GM18870 (cell line): Measurements from ENCODE around the gene ERICH3.

Experiments
- ATAC-seq: cut with Tn5 transposase; IDR thresholded peaks from one replicate; pipeline ENCODE4 v1.9.1; 2021; ENCODE audit warnings: moderate library complexity; ENCODE audit not compliant: unreplicated experiment

Gene ERICH3, protein sequence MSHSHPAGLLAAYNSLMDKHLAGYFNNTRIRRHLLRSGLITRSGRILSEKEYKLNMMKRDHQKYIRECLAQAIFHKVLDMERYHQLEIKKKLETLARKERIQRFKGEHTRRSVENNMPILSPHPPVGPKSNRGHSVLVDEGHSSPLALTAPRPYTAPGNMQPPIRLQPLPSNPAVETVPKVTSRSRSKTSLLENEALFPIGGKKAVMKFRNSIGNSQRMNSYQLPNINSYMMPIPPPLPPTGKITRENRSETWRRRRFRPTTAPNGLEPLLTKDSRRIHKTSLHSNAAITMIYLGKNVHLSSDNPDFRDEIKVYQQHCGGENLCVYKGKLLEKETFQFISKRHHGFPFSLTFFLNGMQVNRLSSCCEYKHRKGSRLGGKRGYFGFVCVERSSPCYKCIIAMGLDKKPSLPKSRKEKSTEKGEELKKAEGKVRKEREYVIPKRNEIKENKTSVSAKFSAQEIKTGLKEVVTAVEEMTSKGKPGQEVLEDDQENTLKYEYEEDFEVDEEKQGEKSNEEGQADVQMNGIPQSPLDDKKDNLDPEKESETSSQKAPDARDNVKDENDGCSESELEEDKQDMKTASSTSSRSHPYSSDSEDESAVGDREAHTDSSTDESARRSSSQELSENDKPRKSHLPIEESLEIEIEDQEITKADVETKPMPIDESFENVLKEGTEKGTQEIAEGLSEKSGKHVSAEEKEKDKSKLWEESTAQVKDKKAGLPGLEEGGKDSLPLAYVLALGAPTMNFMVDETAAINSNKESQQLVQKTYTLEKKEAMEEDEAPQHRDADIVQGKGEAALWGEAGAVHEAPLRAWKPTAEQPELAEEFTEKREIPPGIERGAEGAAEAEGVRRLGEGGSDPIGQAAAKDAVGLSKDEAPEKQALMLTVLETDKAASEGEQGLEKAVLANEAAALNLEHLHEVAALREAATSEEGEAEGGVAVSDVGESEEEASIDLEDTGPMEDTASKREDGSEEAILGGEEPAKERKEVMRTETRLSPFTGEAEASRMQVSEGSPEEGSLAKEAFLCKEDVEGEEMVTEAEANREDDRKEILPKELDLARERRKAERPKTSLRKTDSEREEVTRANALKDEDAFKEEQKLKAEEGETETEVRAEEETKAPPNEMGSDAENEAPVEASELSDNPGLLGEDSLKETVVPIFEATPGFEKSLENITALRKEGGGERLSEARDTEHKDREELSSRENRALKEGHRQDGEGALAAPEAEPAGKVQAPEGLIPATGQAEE (N-terminal part only)

DNA sequence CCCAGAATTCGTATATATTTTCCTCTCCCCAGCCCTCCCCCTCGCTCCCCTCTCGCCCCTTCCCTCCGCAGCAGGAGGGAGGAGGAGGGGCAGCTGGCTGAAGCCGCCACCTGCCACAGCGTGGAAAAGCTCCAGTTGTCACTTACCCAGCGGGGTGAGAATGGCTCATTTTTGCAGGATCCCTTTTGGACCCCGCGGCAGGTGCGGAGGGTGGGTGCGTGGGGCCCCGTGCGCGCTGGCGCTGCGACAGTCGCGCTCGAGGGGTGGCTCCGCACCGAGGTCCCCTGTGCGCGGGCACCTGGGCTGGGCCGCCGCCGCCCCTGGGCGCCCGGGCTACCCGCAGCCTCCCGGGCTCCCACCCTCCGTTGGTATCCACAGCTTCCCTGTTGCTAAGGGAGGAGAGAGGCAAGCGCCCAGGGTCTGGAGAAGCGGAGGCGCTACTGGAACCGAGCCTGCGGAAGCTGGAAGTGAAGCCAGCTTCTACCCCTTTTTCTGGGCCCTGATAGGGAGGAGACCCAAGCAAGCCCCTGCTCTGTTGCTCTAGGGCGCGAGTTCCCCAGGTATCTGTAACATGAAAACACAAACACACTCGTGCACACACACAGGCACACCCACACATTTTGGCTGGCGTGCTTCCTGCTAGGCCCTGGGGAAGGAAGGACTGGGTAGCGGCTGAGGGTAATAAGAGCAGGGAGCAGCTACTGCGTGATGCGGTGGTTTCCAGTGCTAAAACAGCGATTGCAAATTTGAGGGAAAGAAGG is at the start of gene ERICH3:
Gene ERICH3 (minus strand): TSS at position 442 of the 761 bp plus-strand sequence. CDS start 273 bp downstream, at position 169.
- ATAC-seq: peak; percentile 50

DNA sequence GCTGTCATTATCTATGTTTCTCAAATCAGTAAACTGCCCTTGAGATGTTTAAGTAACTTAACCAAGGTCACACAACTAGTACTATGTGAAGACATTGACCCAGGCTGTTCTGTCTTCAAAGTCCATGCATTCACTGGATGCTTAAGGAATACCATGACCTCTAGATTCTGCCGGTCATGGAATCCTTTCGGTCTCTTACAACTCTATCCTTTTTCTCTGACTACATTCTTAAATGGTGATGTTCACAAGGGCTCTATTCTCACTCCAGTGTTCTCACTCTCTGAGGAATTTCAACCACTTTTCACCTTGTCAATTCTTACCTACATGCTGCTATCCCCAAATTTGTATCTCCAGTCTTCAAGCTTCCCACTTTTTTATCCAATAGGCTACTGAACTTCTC is 44.0 kb upstream of the ERICH3 start:
- no peak for ATAC-seq

DNA sequence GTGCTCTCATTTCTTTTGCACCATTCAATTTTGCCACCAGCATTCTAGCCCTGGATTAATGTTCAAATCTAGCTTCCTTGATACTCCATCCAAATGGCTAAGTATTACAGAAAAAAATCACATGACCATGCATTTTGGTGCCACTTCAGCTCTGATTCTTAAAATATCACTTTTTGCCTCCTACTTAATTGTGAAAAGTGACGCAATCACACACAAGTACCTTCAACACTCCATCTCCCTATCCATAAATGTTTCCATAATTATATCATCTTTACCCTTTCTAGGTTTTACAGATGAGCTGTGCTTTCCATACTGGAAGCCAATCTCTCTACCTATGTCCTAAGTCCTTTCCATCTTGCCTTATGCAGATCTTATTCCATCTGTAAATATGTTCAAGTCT is 43.2 kb upstream of the ERICH3 start:
- ATAC-seq: no peak

DNA sequence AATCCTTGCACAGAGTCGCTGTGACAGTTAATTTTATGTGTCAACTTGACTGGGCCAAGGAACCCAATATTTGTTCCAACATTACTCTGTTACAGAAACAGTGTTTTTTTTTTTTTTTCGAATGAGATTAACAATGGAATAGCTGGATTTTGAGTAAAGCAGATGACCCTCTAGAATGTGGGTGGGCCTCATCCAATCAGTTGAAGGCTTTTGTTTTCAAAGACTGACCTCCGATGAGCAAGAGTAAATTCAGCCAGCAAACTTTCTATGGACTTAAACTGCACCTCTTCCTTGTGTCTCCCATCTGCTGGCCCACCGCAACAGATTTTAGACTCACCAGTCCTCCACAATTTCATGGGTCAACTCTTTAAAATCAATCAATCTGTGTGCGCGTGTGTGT is 42.2 kb upstream of the ERICH3 start:
- no peak for ATAC-seq

DNA sequence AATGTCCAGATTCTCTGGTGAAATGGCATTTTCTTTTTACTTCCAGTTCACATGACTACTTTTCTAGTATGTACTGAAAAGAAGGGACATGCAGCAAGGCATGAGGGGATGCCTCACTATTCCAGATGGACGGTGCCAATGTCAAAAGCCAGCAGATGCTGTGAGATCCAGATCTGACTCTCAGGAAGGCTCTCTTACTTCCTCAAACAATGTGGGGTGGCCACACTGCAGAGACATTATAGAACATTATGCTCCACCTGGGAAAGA is 41.6 kb upstream of the ERICH3 start:
- peak; percentile 52 for ATAC-seq

DNA sequence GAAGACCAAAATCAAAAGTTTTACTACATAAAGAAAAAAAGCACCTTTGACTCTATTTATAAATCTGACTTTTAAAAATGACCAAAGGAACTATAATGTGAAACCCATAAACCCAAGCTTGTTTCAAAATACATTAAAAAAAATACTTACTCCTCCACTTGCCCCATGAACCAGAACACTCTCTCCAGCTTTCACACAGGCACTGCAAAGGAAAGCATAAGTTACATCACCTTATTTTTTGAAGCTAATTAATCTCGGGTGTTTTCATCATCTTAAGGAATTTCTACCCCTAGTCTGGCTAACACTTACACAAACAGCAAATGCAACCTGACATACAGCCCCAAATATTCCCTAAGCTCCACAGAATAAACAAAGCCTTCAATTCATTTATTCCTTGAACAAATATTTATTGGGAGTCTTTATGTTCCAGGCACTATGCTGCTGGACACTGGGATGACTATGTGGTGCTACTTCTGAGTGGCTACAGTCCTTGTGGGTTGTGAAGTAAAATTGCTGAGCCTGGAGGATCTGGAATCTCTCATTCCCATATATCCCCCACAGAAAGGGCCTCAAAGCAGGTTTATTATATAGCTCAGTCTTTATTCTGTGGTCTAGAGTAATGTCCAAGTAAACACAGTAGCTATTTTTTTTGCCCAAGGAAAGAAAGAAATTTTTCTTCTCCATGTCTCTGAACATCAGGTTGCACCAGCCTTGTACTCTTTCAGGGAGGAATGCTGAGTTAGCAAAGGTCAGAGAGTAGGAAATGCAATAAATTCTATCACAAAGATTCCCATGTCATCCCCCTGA is 41.0 kb upstream of the ERICH3 start:
- ATAC-seq: peak; percentile 80

DNA sequence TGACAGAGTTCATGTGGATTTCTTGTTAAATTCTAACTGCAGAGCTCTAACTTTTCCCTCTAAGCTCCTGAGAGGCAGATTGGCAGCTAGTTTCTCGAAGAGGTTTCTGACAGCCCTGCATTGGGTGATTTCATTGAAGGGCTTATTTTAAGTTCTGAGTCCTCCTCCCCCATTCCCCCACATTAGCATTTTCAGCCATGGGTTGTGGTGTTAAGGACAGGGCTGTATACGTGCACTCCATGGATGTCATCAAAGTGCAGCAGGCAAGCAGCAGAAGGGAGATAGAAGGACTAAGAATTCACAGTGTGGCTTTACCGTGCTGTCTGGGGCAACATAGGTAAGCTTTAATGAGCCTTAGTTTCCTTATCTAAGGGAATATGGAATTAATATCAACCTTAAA is 40.3 kb upstream of the ERICH3 start:
- ATAC-seq: peak; percentile 21

DNA sequence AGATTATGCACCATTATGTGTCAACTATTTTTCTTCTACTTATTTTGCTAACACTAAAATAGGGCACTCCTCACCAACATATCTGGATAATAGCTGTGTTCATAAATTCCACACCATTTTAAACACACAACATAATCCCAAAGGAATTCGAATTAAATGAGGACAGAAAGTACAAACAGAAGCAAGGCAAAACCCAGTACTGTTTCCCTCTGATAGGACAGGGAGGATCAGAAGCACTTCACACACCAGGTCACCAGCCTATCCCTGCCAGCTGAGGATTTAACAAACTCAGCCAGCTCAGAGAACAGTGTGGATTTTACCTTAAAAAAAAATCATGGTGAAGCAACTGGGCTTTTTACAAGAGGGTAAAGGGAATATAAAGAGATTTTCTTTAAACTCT is 39.3 kb upstream of the ERICH3 start:
- ATAC-seq: no peak

DNA sequence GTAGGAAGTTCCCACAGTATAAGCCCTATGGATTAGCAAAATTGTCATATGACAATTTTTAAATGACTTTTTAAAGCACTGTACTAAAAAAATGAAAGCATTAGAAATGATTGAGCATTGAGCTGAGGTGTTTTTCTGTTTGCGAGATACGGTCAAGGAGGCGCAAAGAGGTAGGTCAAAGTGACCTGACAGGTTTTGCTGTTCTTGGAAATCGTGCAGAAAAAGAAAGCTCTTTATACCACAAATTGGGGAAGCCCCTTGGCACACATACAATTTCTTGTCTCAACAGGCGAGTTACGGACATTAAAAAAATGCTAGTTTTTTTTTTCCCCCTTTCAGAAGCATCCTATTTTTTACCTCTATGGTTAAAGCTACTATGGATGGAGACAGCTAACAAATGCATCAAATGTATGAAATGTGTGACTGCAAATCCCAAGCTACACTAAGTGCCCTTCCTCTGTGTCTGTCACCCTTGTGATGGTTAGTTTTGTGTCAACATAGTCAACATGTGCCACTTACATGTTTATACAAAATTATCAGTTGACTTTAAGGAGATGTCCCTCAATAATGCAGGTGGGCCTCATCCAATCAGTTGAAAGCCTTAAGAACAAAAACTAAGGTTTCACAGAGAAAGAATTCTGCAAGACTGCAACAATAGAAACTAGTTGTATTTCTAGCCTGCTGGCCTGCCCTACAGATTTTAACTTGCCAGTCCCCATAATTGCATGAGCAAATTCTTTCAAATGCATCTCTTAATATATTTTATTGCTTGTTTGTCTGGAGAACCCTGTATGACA is 30.0 kb upstream of the ERICH3 start:
- no peak for ATAC-seq

DNA sequence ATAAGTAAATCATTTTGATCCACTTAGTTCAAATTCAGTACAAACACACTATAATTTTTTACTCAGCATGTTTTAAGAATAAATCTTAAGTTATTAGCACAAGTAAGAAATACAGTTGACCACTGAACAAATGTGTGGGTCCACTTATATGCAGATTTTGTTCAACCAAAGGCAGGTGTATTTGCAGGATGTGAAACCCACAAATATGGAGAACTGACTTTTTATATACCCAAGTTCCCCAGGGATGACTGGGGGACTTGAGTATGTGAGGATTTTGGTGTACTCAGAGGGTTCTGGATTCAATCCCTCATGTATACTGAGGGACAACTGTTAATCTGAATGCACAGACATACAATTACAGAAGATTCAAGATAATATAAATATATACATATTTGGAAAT is 25.7 kb upstream of the ERICH3 start:
- peak; percentile 45 for ATAC-seq

DNA sequence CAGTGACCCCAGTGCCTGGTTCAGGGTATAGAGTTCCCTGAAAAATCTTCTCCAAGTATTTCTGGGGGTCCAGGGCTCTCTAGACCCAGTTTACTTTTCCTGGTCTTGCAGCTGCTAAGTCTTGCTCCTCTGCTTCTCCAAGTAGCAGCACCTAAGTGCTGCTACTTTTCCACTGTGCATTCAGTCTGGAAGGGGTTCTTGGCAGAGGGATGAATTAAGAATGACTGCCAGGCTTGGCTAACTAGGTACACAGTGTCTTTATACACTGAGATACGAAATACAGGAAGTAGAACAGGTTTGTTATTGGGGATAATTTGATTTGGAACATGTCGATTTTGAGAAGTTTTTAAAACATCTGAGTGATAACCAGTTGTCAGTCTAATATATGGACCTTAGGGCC is 24.2 kb upstream of the ERICH3 start:
- ATAC-seq: no peak

DNA sequence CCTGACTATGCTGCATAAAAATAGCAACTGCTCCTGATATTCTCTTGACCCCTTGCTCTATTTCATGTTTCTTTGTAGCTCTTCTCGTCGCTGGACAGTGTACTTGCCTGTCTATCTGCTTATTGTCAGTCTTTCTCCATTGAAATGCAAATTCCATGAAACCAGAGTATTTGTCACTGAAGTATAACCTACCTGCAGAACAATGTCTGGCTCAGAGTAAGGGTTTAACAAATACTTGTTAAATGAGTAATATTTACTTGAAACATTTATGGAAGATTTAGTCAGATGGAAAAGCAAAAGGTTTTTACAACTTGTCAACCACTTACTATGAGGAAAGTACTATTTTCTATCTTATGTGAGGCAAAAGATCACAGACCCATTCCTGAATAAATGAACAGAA is 19.9 kb upstream of the ERICH3 start:
- ATAC-seq: no peak

DNA sequence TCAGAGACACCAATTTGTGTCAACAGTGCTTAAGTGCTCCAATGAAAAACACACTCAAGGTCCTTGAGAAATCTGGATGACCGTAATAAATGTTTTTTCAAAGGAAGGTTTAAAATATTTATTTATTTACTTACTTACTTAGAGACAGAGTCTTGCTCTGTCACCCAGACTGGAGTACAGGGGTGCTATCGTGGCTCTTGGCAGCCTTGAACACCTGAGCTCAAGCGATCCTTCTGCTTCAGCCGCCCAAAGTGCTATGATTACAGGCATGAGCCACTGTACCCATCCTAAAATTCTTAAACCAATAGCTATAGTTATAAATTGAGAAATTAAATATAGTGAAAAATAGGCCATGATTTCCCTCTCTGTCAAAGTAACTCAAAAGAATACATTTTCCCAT is 17.3 kb upstream of the ERICH3 start:
- no peak for ATAC-seq

DNA sequence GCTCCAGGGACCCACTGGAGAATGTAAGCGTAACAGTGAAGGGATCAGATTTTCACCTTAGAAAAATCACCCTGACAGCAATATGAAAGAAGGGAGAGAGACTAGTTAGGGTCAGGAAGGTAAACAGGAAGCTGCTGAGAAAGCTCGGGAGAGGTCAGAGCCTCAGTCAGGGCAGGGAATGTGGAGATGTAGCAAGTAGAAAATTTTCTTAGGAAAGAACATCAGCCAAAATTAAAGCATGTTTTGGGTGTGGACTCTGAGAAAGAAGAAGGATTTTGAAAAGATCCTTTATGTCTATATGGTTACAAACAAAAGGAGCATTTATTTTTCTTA is 16.7 kb upstream of the ERICH3 start:
- ATAC-seq: no peak

DNA sequence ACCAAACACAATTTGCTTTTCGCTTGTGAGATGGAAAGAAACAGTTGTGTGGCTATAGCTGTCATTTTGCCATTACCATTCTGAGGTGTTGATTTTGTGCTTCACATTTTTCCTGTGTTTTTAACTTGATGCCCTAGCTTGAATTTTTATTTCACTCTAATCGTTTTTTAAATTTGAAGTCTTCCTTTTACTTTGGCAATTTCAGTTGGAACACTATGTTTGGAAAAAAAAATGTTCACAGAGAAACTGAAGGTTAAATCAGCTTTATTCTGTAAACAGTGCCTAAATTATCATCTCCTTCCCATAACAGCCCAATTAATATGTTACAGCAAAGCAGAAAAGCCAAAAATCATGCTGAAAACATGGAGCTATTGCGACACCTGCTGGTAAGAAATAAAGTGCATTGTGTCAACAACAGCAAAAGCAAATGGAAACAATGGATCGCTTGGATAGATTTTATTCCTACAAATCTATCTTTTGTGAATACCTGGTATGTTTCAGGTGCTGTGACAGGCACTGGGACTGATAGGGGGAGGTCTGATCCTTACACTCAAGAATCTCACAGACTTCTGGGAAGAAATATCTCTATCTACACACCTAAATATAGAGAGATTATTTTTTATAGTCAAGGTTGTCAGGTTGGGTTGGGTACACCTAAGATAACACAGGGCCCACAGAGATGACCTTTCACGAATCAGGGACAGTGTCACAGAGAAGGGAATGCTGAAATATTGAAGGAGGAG is 16.2 kb upstream of the ERICH3 start:
- peak; percentile 79 for ATAC-seq

DNA sequence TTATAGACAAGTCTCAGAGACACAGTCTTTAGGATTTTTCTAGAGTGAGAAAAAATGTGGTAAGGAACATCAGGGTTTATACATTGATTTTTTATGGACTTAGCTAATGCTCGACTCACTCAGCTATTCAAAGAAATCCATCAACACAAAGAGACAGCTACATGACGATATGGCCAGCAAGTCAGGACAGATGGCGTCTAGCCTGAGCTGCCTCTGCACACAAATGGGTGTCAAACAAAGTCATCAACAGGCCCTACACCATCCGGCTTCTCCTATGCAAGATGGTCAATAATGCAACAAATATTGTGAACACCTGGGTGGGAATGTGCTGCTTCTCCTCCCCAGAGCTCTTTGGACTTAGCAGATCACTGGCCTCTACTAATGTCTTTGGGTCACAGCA is 13.3 kb upstream of the ERICH3 start:
- ATAC-seq: no peak

DNA sequence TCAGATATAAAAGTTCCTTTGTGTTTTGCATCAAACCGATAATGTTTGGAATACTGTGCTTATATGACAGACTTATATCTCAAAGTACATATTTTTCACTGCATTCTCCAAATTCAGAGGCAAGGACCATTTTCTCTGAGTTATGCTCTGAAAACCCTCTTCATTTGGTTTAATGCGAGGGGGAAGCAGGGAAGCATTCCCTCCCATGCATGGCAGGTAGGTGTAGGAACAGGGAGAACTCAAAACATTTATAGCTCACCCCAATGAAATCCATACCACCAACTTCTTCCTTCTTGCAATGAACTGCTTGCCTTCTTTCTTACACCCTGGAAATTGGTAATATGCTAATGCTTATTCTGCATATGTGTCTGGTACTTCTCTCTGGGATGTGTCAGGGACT is 10.7 kb upstream of the ERICH3 start:
- no peak for ATAC-seq

DNA sequence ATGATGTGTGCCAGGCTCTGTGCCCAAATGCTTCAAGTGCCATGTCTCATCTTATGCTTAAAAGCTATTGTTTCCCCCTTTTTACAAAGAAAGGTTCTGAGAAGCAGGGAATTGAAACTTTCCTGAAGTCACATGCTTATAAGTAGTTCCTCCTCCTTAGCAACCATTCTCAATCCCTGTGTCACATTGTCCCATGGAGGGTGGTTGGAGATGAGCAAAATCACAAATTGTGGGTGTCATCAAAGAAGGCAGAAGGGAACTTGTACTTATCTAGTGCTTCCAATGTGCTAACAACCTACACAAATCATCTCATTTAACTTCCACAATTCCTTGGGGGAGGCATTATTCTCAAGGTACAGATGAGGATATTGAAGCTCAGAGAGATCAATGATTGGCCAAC is 10.1 kb upstream of the ERICH3 start:
- ATAC-seq: no peak

DNA sequence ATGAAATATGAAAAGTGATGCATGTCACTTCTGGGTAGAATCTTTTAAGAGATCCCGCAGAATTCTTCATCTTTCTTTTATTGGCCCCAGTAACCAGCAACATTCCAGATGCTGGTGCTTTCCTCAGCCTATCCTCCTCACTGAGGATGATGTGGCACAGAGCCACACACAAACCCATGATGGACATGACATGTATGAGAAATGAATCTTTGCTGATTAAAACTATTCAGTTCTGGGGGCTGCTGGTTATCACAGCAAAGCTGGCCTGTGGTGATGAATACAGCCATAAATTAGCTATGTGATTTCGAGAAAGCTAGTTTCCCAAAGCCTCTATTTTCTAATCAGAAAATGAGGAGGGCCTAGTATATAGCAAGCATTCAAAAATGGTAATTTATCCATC is 8.3 kb upstream of the ERICH3 start:
- ATAC-seq: no peak
